K562 (cell line): Measurements from ENCODE around the gene COG7. TPM values are rescaled to one million over a fixed set of nuclear protein-coding genes. Genes with fewer than 3 reads are reported as not detected.

Source experiments
- ATAC-seq: fragments of 200-7000 bp; cut with Tn5 transposase; 3 replicates; pipeline ENCODE4 v1.9.1; 2020; ENCODE audit warnings: moderate library complexity
- BruUV-seq: library from RNA; stranded (reverse); fragments of 400-500 nt; replicated peaks from 2 replicates; lab custom pipeline; 2021; lab: Mats Ljungman, UMichigan
- CTCF ChIA-PET: fragments of 300-600 bp; formaldehyde crosslinking; extraction: SDS; loops from one replicate; lab custom pipeline; 2021; ENCODE audit warnings: low intra/inter-chr PET ratio; lab: Yijun Ruan, JAX
- POLR2A ChIA-PET: fragments of 300-600, 350-650 bp; sonication (Branson Sonifier 250); formaldehyde crosslinking; extraction: SDS; loops from one replicate; lab custom pipeline; 2021; ENCODE audit warnings: antibody characterized with exemption, inconsistent platforms; lab: Yijun Ruan, JAX
- DNase-seq, 4 experiments: peaks; one replicate each; pipeline versions ENCODE4 v3.0.0 to v3.0.0-alpha.2; 2011 to 2018; ENCODE audit warnings: low spot score in 3 of 4, mixed read lengths in 3 of 4; ENCODE audit errors: extremely low read depth in 1 of 4
- FAIRE-seq: peaks from 2 replicates; lab custom pipeline; 2011; peaks lifted over from hg19 to GRCh38; lab: Jason Lieb, UNC
- H2AFZ ChIP-seq: 2 replicates; pipeline ENCODE4 v1.6.0; 2011; ENCODE audit warnings: low read depth, low read length, control low read depth, inconsistent platforms
- H3K27ac ChIP-seq: fragments of 200-600 bp; 3 replicates; pipeline ENCODE4 v1.8.0; 2011; ENCODE audit warnings: low read depth, mild to moderate bottlenecking, control low read depth, inconsistent platforms, low read length, moderate library complexity, mixed read lengths; ENCODE audit errors: extremely low read depth
- H3K27me3 ChIP-seq, 2 experiments: fragments of 300-600 bp in 1 of 2; 2 replicates in 1 of 2; 3 replicates in 1 of 2; pipeline versions ENCODE4 v1.6.0 to v1.8.0; 2011; ENCODE audit warnings: inconsistent platforms in 2 of 2, low read length in 2 of 2, mild to moderate bottlenecking in 1 of 2, mixed read lengths in 1 of 2, moderate library complexity in 1 of 2; ENCODE audit not compliant: control insufficient read depth in 2 of 2, insufficient read depth in 2 of 2
- H3K36me3 ChIP-seq: fragments of 300-600 bp; 3 replicates; pipeline ENCODE4 v1.8.0; 2011; ENCODE audit warnings: mild to moderate bottlenecking, low read length, inconsistent platforms; ENCODE audit not compliant: control insufficient read depth, insufficient read depth
- H3K4me1 ChIP-seq, 2 experiments: fragments of 200-600 bp in 1 of 2; replicated peaks in 1 of 2; 2 replicates in 1 of 2; 3 replicates in 1 of 2; pipeline versions ENCODE4 v1.5.1 to v1.8.0; 2011; ENCODE audit warnings: inconsistent platforms in 2 of 2, low read length in 2 of 2, mild to moderate bottlenecking in 1 of 2, mixed read lengths in 1 of 2, moderate library complexity in 1 of 2; ENCODE audit not compliant: control insufficient read depth in 2 of 2, insufficient read depth in 2 of 2
- H3K4me2 ChIP-seq: 2 replicates; pipeline ENCODE4 v1.6.1; 2011; ENCODE audit warnings: low read length, control low read depth, inconsistent platforms, mixed read lengths; ENCODE audit not compliant: insufficient read depth
- H3K4me3 ChIP-seq: fragments of 200-600 bp; sonication (generic), shearing (Covaris generic); 2 replicates; pipeline ENCODE4 v1.5.1; 2016; ENCODE audit warnings: control low read depth, inconsistent platforms
- H3K79me2 ChIP-seq: fragments of 200-600 bp; 3 replicates; pipeline ENCODE4 v1.8.0; 2011; ENCODE audit warnings: low read length, inconsistent platforms; ENCODE audit not compliant: control insufficient read depth, insufficient read depth
- H3K9ac ChIP-seq, 2 experiments: 2 replicates each; pipeline versions ENCODE4 v1.6.0 to v1.6.1; 2011; ENCODE audit warnings: low read depth in 2 of 2, low read length in 2 of 2, control low read depth in 1 of 2, inconsistent platforms in 1 of 2, mild to moderate bottlenecking in 1 of 2, mixed read lengths in 1 of 2; ENCODE audit not compliant: insufficient read depth in 1 of 2
- H3K9me1 ChIP-seq: one replicate; pipeline ENCODE4 v1.6.0; 2011; ENCODE audit warnings: inconsistent platforms, mild to moderate bottlenecking, low read length, moderate library complexity; ENCODE audit not compliant: control insufficient read depth, insufficient read depth
- H3K9me3 ChIP-seq: replicated peaks from 2 replicates; pipeline ENCODE4 v1.5.1; 2011; ENCODE audit warnings: low read depth, low read length, inconsistent platforms; ENCODE audit not compliant: control insufficient read depth, insufficient read depth
- H4K20me1 ChIP-seq: replicated peaks from 2 replicates; pipeline ENCODE4 v1.6.1; 2011; ENCODE audit warnings: low read length, inconsistent platforms, mixed read lengths; ENCODE audit not compliant: control insufficient read depth, insufficient read depth
- CBFA2T3 ChIP-seq: fragments of 450-650 bp; IDR thresholded peaks from 2 replicates; pipeline ENCODE4 v1.6.1; 2017
- CEBPB ChIP-seq: fragments of 450-650 bp; IDR thresholded peaks from 2 replicates; pipeline ENCODE4 v1.6.1; 2016; ENCODE audit warnings: missing genetic modification characterization, missing compliant biosample characterization
- CHD4 ChIP-seq: fragments of 200-600 bp; sonication (generic); IDR thresholded peaks from 3 replicates; pipeline ENCODE4 v1.6.1; 2012; ENCODE audit warnings: low read depth, mild to moderate bottlenecking, mixed read lengths, low read length, inconsistent platforms; ENCODE audit not compliant: insufficient read depth, insufficient replicate concordance, poor library complexity, severe bottlenecking
- CSDE1 ChIP-seq, 2 experiments: fragments of 450-650 bp; IDR thresholded peaks; 2 replicates each; pipeline ENCODE4 v1.6.1; 2016; ENCODE audit warnings: mild to moderate bottlenecking in 1 of 2
- FOXK1 ChIP-seq: sonication (generic); formaldehyde crosslinking; IDR thresholded peaks from 2 replicates; pipeline ENCODE4 v1.8.0; 2022; ENCODE audit warnings: missing genetic modification reagents, mild to moderate bottlenecking, borderline replicate concordance
- HDAC6 ChIP-seq: IDR thresholded peaks from 2 replicates; pipeline ENCODE4 v1.6.1; 2012; ENCODE audit warnings: low read depth, mild to moderate bottlenecking, control low read depth, inconsistent platforms, low read length, moderate library complexity
- MAFG ChIP-seq: fragments of 450-650 bp; conservative IDR thresholded peaks from 2 replicates; pipeline ENCODE4 v1.6.1; 2016; ENCODE audit warnings: missing genetic modification characterization, missing compliant biosample characterization
- MED1 ChIP-seq: sonication (generic); formaldehyde crosslinking; IDR thresholded peaks from 2 replicates; pipeline ENCODE4 v1.8.1; 2023; ENCODE audit warnings: missing genetic modification reagents, borderline replicate concordance
- MTA2 ChIP-seq: fragments of 450-650 bp; IDR thresholded peaks from 2 replicates; pipeline ENCODE4 v1.6.1; 2016; ENCODE audit warnings: low read depth
- NEUROD1 ChIP-seq: fragments of 150-350 bp; IDR thresholded peaks from 2 replicates; pipeline ENCODE4 v1.6.1; 2014; ENCODE audit warnings: borderline replicate concordance, low read length, low read depth; ENCODE audit not compliant: partially characterized antibody
- RAD21 ChIP-seq, 2 experiments: fragments of 250-450 bp in 1 of 2; fragments of 450-650 bp in 1 of 2; sonication (Bioruptor Pico) in 1 of 2; formaldehyde crosslinking in 1 of 2; IDR thresholded peaks in 1 of 2; conservative IDR thresholded peaks in 1 of 2; 2 replicates each; pipeline versions ENCODE4 v1.4.0 to v1.8.0; 2020 to 2022; ENCODE audit warnings: mild to moderate bottlenecking in 2 of 2, moderate library complexity in 1 of 2
- RB1 ChIP-seq: fragments of 450-650 bp; IDR thresholded peaks from 2 replicates; pipeline ENCODE4 v1.6.1; 2017; ENCODE audit warnings: low read depth, mild to moderate bottlenecking
- SRSF1 ChIP-seq: fragments of 200-400 bp; formaldehyde crosslinking; IDR thresholded peaks from 2 replicates; pipeline ENCODE4 v1.6.1; 2017; ENCODE audit warnings: mild to moderate bottlenecking, low read depth, low read length, moderate library complexity
- SUPT5H ChIP-seq: fragments of 450-650 bp; IDR thresholded peaks from 2 replicates; pipeline ENCODE4 v1.6.1; 2016
- TOE1 ChIP-seq, 2 experiments: fragments of 450-650 bp in 1 of 2; sonication (generic) in 1 of 2; formaldehyde crosslinking in 1 of 2; IDR thresholded peaks; 2 replicates each; pipeline versions ENCODE4 v1.7.1 to v1.8.0; 2016 to 2022; ENCODE audit warnings: borderline replicate concordance in 2 of 2, mild to moderate bottlenecking in 2 of 2, antibody characterized with exemption in 1 of 2, inconsistent platforms in 1 of 2, low read depth in 1 of 2, missing genetic modification reagents in 1 of 2, moderate library complexity in 1 of 2
- ZBTB7A ChIP-seq: IDR thresholded peaks from 2 replicates; pipeline ENCODE4 v1.6.1; 2011; ENCODE audit warnings: low read depth, mild to moderate bottlenecking, low read length, moderate library complexity, borderline replicate concordance; ENCODE audit not compliant: control insufficient read depth
- ZNF282 ChIP-seq: sonication (generic); formaldehyde crosslinking; IDR thresholded peaks from 2 replicates; pipeline ENCODE4 v1.8.1; 2023; ENCODE audit warnings: missing genetic modification reagents
- ZNF551 ChIP-seq: fragments of 250-450 bp; sonication (Bioruptor Pico); IDR thresholded peaks from 2 replicates; pipeline ENCODE4 v1.5.0; 2021; ENCODE audit warnings: mild to moderate bottlenecking, moderate library complexity
- WGBS: fragments of 100-300 bp; shearing (Covaris generic); methylation state at CpG from one replicate; pipeline ENCODE4 v1.1.6; 2016; ENCODE audit warnings: low coverage, mixed read lengths; ENCODE audit not compliant: insufficient coverage; ENCODE audit errors: missing lambda C conversion rate; 5-methylcytosine and 5-hydroxymethylcytosine counted together
- in situ Hi-C: fragments of 300-500 bp; cut with MboI; formaldehyde crosslinking; loops from 4 replicates; pipeline ENCODE4 v1.15.0; 2018; ENCODE audit warnings: inconsistent platforms, mixed read lengths
- intact Hi-C: fragments of 100-400 bp; cut with micrococcal nuclease; formaldehyde crosslinking; loops from 2 replicates; pipeline ENCODE4 v1.14.2; 2022
- polyA plus RNA-seq, 8 experiments: library from polyadenylated mRNA; depleted of rRNA in 4 of 8; stranded (reverse) in 5 of 8; unstranded in 3 of 8; fragments of >200 nt; fragmentation: Nextera tagmentation in 2 of 8; fragmentation: Illumina TruSeq in 1 of 8; extraction: Ambion mirVana in 2 of 8; extraction: Trizol in 1 of 8; gene quantifications; 2 replicates each; pipeline versions ENCODE4 v1.2.1 to v1.2.3, GENCODE V29; 2011 to 2014; ENCODE audit warnings: inconsistent platforms in 1 of 8, missing spikeins in 1 of 8
- total RNA-seq, 7 experiments: library from RNA; depleted of rRNA in 6 of 7; stranded (reverse); fragments of >200 nt in 6 of 7; fragmentation: Illumina TruSeq in 2 of 7; extraction: Trizol in 2 of 7; gene quantifications; 2 replicates each; pipeline versions ENCODE4 v1.2.1 to v1.2.3, GENCODE V29; 2011 to 2021; ENCODE audit warnings: low replicate concordance in 1 of 7

Gene COG7
- total and polyA plus RNA-seq, 9 of the 15 experiments (the other 6 are each of a cell fraction or from before 2014, with no cell fraction given), result 3.8 to 17.6 (median 13.4) TPM

- Histone ChIP-seq H3K9ac (no peak overlapping the region), H3K36me3 (no peaks in the 10 kb centered on the region), H3K4me3 (no peak overlapping the region), H3K9me3 (no peaks in the 10 kb centered on the region), H4K20me1 (no peaks in the 10 kb centered on the region), H3K4me1 (no peaks in the 10 kb centered on the region), H3K4me2 (no peak overlapping the region), H3K9me1 (no peaks in the 10 kb centered on the region), H3K79me2 (no peaks in the 10 kb centered on the region), H2AFZ (no peak overlapping the region), H3K27me3 (peaks cover 6 to 17% of the 10 kb centered on the region in 2 experiments; a peak in 3 of 5 replicates), H3K27ac (no peak overlapping the region)
- no peak for DNase-seq
- intact Hi-C loops (no loop called here), in situ Hi-C loops (no loop called here)
- TF ChIP-seq MTA2 (no peak), CEBPB (peak; percentile 43), NEUROD1 (no peak), ZBTB7A (no peak)
- ChIA-PET CTCF (no interaction called here), POLR2A (no interaction called here)
- ATAC-seq, result no peak
- FAIRE-seq, result no peak
- no TSS peak for BruUV-seq
- WGBS, result 0% methylated on average over 5 of the region's 5 CpGs
Measured at GRCh38 chr16:23342083-23342640, 110.8 kb downstream of the COG7 start.

DNA sequence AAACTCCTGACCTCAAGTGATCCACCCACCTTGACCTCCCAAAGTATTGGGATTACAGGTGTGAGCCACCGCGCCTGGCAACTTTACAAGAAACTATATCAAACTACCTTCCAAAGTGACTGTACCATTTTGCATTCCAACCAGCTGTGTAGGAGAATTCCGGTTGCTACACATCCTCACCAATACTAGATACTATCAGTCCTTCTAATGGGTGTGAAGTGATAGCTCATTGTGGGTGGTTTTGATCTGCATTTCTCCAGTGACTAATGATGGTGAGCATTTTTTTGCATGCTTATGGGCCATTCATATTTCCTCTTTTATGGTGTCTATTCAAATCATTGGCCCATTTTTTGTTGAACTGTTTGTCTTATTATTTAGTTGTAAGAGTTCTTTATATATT is 113.2 kb downstream of the COG7 start:
- no peak for DNase-seq
- Histone ChIP-seq H3K9me1 (no peaks in the 10 kb centered on the region), H3K4me2 (no peak overlapping the region), H3K9ac (no peak overlapping the region), H3K4me1 (no peaks in the 10 kb centered on the region), H3K36me3 (no peaks in the 10 kb centered on the region), H2AFZ (no peak overlapping the region), H4K20me1 (no peaks in the 10 kb centered on the region), H3K27ac (no peak overlapping the region), H3K79me2 (no peaks in the 10 kb centered on the region), H3K4me3 (no peak overlapping the region), H3K27me3 (peaks cover 2 to 15% of the 10 kb centered on the region in 2 experiments; a peak in 4 of 5 replicates), H3K9me3 (no peaks in the 10 kb centered on the region)
- in situ Hi-C loops, result no loop called here
- FAIRE-seq, result no peak
- no TSS peak for BruUV-seq
- CTCF ChIA-PET, result no interaction called here
- no peak for ATAC-seq
- intact Hi-C loops, result no loop called here
- POLR2A ChIA-PET, result no interaction called here
- WGBS, result 3% methylated on average over 3 of the region's 3 CpGs
- TF ChIP-seq CSDE1 (IDR thresholded peaks at IDR 0.05) (no peak), CHD4 (no peak), TOE1 (IDR thresholded peaks at IDR 0.05; ENCODE audit: borderline replicate concordance) (no peak), TOE1 (CRISPR knock-in tag; IDR thresholded peaks at IDR 0.05; ENCODE audit: borderline replicate concordance, low read depth) (no peak), SRSF1 (no peak), RAD21 (CRISPR knock-in tag; conservative IDR thresholded peaks at IDR 0.05 in 1 of 2, IDR thresholded peaks at IDR 0.05 in 1 of 2) (no peak), CBFA2T3 (no peak), MAFG (tag) (no peak), SUPT5H (no peak), HDAC6 (no peak), ZNF282 (no peak), FOXK1 (CRISPR knock-in tag) (no peak), MED1 (CRISPR knock-in tag) (no peak), RB1 (no peak), ZNF551 (CRISPR knock-in tag) (no peak)
